Measurements from ENCODE around the gene SSTR5. TPM values are rescaled to one million over a fixed set of nuclear protein-coding genes. Genes with fewer than 3 reads are reported as not detected.

Gene SSTR5
- total and polyA plus RNA-seq, 11 donors, result 0.22 to 20.1 (median 3.6) TPM

DNA sequence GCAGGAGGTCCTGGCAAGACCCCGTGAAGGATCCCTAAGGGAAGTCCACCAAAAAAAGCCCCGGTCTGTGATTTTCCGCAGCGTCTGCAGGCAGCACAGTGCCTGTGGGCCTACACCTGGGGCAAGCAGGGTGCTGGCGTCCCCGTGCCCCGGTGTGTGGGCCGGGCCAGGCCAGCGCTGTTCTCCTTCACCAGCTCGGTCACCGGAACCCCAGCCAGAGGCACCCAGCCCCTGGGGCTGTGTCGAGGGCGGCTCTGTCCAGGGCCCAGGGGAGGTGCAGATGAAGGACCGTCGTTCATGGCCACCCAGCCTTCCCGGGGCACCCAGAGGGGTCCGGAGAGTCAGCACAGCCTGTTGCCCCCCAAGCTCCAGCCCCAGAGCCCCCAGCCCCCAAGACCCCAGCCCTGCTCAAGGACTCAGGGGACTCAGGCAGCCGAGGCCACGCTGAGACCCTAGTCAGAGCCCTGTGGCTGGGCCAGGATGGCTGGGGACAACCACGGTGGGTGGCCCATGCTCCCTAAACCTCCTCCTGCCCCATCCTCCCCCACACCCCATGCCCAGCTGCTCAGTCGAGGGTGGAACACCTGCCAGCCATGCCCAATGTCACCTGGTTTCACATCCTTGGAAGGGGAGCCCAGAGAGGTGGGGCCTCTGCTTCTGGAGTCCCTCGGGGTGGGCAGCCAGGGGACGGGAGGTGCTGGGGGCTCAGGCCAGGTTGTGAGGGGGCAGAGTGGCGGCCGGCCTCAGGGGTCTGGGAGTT lies 29.2 kb downstream of the SSTR5 start:
- no peak for TF ChIP-seq POLR2A (IDR thresholded peaks at IDR 0.05)
- TF ChIP-seq, protein P1, sequence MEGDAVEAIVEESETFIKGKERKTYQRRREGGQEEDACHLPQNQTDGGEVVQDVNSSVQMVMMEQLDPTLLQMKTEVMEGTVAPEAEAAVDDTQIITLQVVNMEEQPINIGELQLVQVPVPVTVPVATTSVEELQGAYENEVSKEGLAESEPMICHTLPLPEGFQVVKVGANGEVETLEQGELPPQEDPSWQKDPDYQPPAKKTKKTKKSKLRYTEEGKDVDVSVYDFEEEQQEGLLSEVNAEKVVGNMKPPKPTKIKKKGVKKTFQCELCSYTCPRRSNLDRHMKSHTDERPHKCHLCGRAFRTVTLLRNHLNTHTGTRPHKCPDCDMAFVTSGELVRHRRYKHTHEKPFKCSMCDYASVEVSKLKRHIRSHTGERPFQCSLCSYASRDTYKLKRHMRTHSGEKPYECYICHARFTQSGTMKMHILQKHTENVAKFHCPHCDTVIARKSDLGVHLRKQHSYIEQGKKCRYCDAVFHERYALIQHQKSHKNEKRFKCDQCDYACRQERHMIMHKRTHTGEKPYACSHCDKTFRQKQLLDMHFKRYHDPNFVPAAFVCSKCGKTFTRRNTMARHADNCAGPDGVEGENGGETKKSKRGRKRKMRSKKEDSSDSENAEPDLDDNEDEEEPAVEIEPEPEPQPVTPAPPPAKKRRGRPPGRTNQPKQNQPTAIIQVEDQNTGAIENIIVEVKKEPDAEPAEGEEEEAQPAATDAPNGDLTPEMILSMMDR (IDR thresholded peaks at IDR 0.05), result no peak
- Histone ChIP-seq H3K4me3 (no peak overlapping the region), H3K9me3 (no peaks in the 10 kb centered on the region), H3K4me1 (peaks cover 0 to 33% (median 19%) of the 10 kb centered on the region in 12 donors), H3K36me3 (no peaks in the 10 kb centered on the region), H3K27ac (no peak overlapping the region), H3K27me3 (peaks cover 8 to 64% (median 17%) of the 10 kb centered on the region in 9 donors)
- no peak for DNase-seq
- WGBS, 4 donors, result 61 to 75% (median 66%) methylated on average over 17 to 25 of the region's 25 CpGs
- no peak for ATAC-seq
- intact Hi-C loops (cut with DNase I), result loop anchor here in 5 of 10 donors (1.0 to 2.0 kb wide), 4 partner anchors 23 to 289 kb away; no protein-coding TSS in a partner anchor

DNA sequence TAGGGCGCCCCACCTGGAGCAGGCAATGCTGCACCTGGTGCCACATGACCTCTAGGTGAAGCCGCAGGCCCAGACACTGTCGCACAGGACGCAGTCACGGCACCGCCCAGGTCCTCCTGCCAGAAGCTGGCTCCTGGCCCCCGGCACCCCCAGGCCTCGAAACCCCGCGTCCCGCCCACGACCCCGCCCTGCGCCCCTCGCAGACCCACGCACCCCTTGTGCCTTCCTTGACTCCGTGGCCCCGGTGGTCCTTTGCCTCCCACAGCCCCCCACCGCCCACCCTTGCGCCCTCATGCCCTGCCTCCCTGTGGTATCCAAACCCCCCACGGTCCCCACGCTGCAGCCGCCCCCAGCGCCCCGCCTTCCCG lies 29.8 kb downstream of the SSTR5 start:
- Histone ChIP-seq H3K36me3 (no peaks in the 10 kb centered on the region), H3K4me3 (no peak overlapping the region), H3K27ac (no peak overlapping the region), H3K4me1 (peaks cover 0 to 27% (median 14%) of the 10 kb centered on the region in 12 donors), H3K9me3 (no peaks in the 10 kb centered on the region), H3K27me3 (peaks cover 8 to 70% (median 21%) of the 10 kb centered on the region in 9 donors)
- intact Hi-C loops (cut with DNase I), result loop anchor here in 4 of 10 donors (1.0 to 2.0 kb wide), 3 partner anchors 45 to 290 kb away; no protein-coding TSS in a partner anchor
- DNase-seq, result no peak
- no peak for TF ChIP-seq POLR2A (IDR thresholded peaks at IDR 0.05)
- TF ChIP-seq, protein P1 (IDR thresholded peaks at IDR 0.05), result no peak
- no peak for ATAC-seq
- 49 to 66% (median 60%) methylated on average over 17 to 26 of the region's 26 CpGs for WGBS, 4 donors

DNA sequence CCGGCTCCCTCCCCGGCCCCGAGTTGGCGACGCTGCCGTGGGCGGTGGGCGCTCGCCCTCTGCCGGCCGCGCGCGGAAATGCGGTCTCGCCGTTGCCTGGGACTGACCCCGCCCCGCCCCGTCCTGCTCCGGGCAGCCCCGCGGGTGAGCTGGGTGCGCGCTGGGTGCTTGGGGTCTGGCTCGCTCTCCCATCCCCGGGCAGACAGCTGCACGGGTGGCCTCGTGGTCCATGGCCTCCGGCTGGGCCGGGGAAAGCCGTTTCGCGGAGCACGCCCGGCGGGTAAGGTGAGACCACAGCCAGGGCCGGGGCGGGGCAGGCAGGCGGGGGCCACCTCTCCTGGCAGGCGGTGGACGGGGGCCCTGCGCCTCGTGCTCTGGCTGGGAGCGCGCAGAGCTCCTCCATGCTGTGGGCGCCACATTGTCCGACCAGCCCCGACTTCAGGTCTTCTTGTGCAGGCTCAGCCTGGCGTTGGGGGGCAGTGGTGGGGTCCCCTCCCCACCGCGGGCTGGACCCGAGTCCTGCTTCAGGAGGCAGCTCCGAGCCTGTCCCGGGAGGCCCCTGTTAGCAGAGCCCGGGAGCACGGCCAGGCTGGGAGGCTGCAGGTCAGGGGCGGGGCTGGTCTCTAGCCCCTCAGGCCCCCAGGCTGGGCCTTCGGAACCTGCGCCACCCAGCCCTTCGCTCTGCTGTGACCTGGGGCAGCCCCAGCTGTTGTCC lies 30.5 kb downstream of the SSTR5 start:
- TF ChIP-seq, protein P1 (IDR thresholded peaks at IDR 0.05), result peak; percentile 52 to 75 (median 64)
- no peak for TF ChIP-seq POLR2A (IDR thresholded peaks at IDR 0.05)
- WGBS, 4 donors, result 2 to 6% (median 4%) methylated on average over 23 to 61 of the region's 61 CpGs
- ATAC-seq (peak in 2 of 4 donors; percentile 34 to 50), DNase-seq (peak in 4 of 5 donors; percentile 46 to 85 (median 56))
- H3K4me3 ChIP-seq, result peak overlapping the region in 4 of 12 donors; percentile 14 to 33 (median 24)
- intact Hi-C loops (cut with DNase I), result loop anchor here in 4 of 10 donors (1.0 to 2.0 kb wide), 5 partner anchors 46 to 392 kb away; no protein-coding TSS in a partner anchor
- H3K27ac ChIP-seq, result no peak overlapping the region
- H3K36me3 ChIP-seq, result no peaks in the 10 kb centered on the region
- peaks cover 0 to 20% (median 10%) of the 10 kb centered on the region in 12 donors for H3K4me1 ChIP-seq
- H3K27me3 ChIP-seq, result peaks cover 14 to 73% (median 27%) of the 10 kb centered on the region in 9 donors
- no peaks in the 10 kb centered on the region for H3K9me3 ChIP-seq

DNA sequence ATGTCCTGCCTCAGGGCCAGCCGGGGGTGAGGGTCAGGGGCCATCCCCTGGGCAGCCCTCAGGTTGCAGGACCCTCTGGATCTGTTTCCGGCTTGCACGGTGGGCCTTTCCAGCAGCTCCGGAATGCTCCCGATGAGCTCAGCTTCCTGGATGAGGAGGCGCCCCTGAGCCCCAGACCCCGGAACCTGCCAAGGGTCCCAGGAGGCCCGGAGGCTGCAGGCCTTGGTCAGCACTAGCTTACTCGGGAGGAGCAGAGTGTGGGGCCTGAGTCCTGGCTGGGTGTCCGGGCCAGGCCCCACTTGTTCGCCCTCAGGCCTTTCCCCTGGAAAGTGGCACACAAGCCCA lies 31.1 kb downstream of the SSTR5 start:
- H3K36me3 ChIP-seq, result no peaks in the 10 kb centered on the region
- no peak overlapping the region for H3K4me3 ChIP-seq
- ATAC-seq (no peak), DNase-seq (no peak)
- TF ChIP-seq POLR2A (IDR thresholded peaks at IDR 0.05), result no peak
- TF ChIP-seq, protein P1 (IDR thresholded peaks at IDR 0.05), result no peak
- H3K4me1 ChIP-seq, result peaks cover 0 to 14% (median 6%) of the 10 kb centered on the region in 12 donors
- peaks cover 15 to 74% (median 29%) of the 10 kb centered on the region in 9 donors for H3K27me3 ChIP-seq
- intact Hi-C loops (cut with DNase I), result loop anchor here in 4 of 10 donors (1.0 to 2.0 kb wide), 4 partner anchors 47 to 392 kb away; no protein-coding TSS in a partner anchor
- no peak overlapping the region for H3K27ac ChIP-seq
- no peaks in the 10 kb centered on the region for H3K9me3 ChIP-seq
- WGBS, 4 donors, result 28 to 39% (median 30%) methylated on average over 5 to 11 of the region's 11 CpGs

Data from heart left ventricle (tissue), 16 donors.